ENCODE data around the gene FCAR.
"Not testable (repeated sequence)": the region's sequence is repeated elsewhere in the genome, so short reads cannot be mapped to it uniquely, and the experiment has no call there.

DNA sequence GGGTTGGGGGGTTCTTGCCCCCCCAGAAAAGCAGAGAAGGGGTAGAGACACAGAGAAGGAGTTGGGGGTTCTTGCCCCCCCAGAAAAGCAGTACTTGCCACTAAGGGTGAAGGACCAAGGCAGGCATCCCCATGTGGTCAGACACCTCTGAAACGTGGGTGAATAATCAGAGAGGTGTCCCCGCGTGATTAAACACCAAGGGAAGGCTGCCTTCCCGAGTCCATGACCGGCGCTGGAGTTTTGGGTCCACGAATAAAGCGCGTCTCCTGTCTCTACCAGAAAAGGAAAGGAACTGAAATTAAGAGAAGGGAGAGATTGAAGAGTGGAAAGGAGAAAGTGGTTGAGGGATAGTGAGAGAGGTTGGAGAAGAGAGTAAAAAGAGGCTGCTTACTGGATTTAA is 25.6 kb downstream of the FCAR start:
- TF ChIP-seq, protein P1, sequence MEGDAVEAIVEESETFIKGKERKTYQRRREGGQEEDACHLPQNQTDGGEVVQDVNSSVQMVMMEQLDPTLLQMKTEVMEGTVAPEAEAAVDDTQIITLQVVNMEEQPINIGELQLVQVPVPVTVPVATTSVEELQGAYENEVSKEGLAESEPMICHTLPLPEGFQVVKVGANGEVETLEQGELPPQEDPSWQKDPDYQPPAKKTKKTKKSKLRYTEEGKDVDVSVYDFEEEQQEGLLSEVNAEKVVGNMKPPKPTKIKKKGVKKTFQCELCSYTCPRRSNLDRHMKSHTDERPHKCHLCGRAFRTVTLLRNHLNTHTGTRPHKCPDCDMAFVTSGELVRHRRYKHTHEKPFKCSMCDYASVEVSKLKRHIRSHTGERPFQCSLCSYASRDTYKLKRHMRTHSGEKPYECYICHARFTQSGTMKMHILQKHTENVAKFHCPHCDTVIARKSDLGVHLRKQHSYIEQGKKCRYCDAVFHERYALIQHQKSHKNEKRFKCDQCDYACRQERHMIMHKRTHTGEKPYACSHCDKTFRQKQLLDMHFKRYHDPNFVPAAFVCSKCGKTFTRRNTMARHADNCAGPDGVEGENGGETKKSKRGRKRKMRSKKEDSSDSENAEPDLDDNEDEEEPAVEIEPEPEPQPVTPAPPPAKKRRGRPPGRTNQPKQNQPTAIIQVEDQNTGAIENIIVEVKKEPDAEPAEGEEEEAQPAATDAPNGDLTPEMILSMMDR (IDR thresholded peaks at IDR 0.05): not testable (repeated sequence)
- not testable (repeated sequence) for TF ChIP-seq POLR2A (IDR thresholded peaks at IDR 0.05)
